Neural cell (in vitro differentiated cells): ENCODE measurements around the gene ZNF281.

Experiments
- CTCF ChIP-seq: fragments of 450-650 bp; IDR thresholded peaks from 2 replicates; pipeline ENCODE4 v1.5.1; 2014; ENCODE audit warnings: antibody characterized with exemption, mild to moderate bottlenecking, moderate library complexity; ENCODE audit not compliant: poor library complexity, severe bottlenecking
- EP300 ChIP-seq: fragments of 450-650 bp; conservative IDR thresholded peaks from 2 replicates; pipeline ENCODE4 v1.6.1; 2014; ENCODE audit warnings: antibody characterized with exemption, mild to moderate bottlenecking, moderate library complexity; ENCODE audit not compliant: poor library complexity, severe bottlenecking
- EZH2 ChIP-seq: fragments of 200-600, 300-800 bp; shearing (Covaris generic), sonication (generic); IDR thresholded peaks from 2 replicates; pipeline ENCODE4 v1.6.1; 2014; ENCODE audit warnings: antibody characterized with exemption, low read length, borderline replicate concordance, mild to moderate bottlenecking; ENCODE audit not compliant: insufficient read depth, poor library complexity, severe bottlenecking
- MXI1 ChIP-seq: fragments of 450-650 bp; conservative IDR thresholded peaks from 2 replicates; pipeline ENCODE4 v1.6.1; 2014; ENCODE audit warnings: antibody characterized with exemption, mild to moderate bottlenecking; ENCODE audit not compliant: poor library complexity, severe bottlenecking
- POLR2AphosphoS5 ChIP-seq: IDR thresholded peaks from 2 replicates; pipeline ENCODE4 v1.6.1; 2012

- TF ChIP-seq CTCF (no peak), MXI1 (no peak), EZH2 (no peak), EP300 (no peak), POLR2AphosphoS5 (no peak)
These were observed 48.9 kb upstream of the ZNF281 start for GRCh38 chr1:200458780-200459179.
